Body of pancreas (tissue), 4 donors: Measurements from ENCODE around the gene PDE10A. TPM values are rescaled to one million over a fixed set of nuclear protein-coding genes. Genes with fewer than 3 reads are reported as not detected.

Experiments
- ATAC-seq: fragments of 150-250 bp; one replicate; pipeline ENCODE4 v1.9.1; 2016
- DNase-seq, 4 donors: peaks; one replicate each; pipeline ENCODE4 v3.0.0-alpha.2; 2019
- H3K27ac ChIP-seq, 4 donors: fragments of 200-600 bp; sonication (generic); 1 replicate in 3 of 4; 2 replicates in 1 of 4; pipeline versions ENCODE4 v1.5.1 to v1.6.1; 2016 to 2019; ENCODE audit warnings: mild to moderate bottlenecking in 1 of 4, mixed read lengths in 1 of 4, moderate library complexity in 1 of 4
- H3K27me3 ChIP-seq, 2 donors: fragments of 200-600 bp; sonication (generic); one replicate each; pipeline ENCODE4 v1.6.0; 2016; ENCODE audit warnings: mild to moderate bottlenecking in 1 of 2
- H3K36me3 ChIP-seq, 2 donors: fragments of 200-600 bp; sonication (generic); replicated peaks in 1 of 2; 2 replicates each; pipeline ENCODE4 v1.5.1; 2016; ENCODE audit warnings: low read depth in 2 of 2; ENCODE audit not compliant: insufficient read depth in 1 of 2
- H3K4me1 ChIP-seq: fragments of 200-600 bp; sonication (generic); one replicate; pipeline ENCODE4 v1.6.0; 2016
- H3K4me3 ChIP-seq, 2 donors: fragments of 200-600 bp; sonication (generic); 1 replicate in 1 of 2; 2 replicates in 1 of 2; pipeline ENCODE4 v1.5.1; 2016 to 2019
- H3K9me3 ChIP-seq, 3 donors: fragments of 200-600 bp; sonication (generic); 1 replicate in 2 of 3; 2 replicates in 1 of 3; pipeline ENCODE4 v1.5.1; 2016
- CTCF ChIP-seq, 7 experiments: fragments of 450-650 bp in 4 of 7; fragments of 200-600 bp in 3 of 7; sonication (generic) in 3 of 7; IDR thresholded peaks; one replicate each; pipeline ENCODE4 v1.5.1; 2016 to 2019; ENCODE audit warnings: antibody characterized with exemption in 7 of 7
- POLR2A ChIP-seq, 3 donors: fragments of 450-650 bp; IDR thresholded peaks; one replicate each; pipeline ENCODE4 v1.6.1; 2016; ENCODE audit warnings: antibody characterized with exemption in 3 of 3, mild to moderate bottlenecking in 2 of 3
- WGBS, 2 donors: methylation state at CpG; one replicate each; pipeline ENCODE4 v1.1.5; 2017; 5-methylcytosine and 5-hydroxymethylcytosine counted together
- intact Hi-C: fragments of 100-400 bp; cut with DNase I; formaldehyde crosslinking; loops from one replicate; pipeline ENCODE4 v1.15.1; 2023
- total RNA-seq, 2 donors: library from RNA; depleted of rRNA; stranded (reverse); fragments of >200 nt; gene quantifications; one replicate each; pipeline ENCODE4 v1.1.0, GENCODE V29; 2016

The PDE10A gene
- total RNA-seq, 2 donors from 2014 or later: 3.9 to 16.8 TPM

GRCh38 chr6:165649166-165650137 is 13.6 kb downstream of the PDE10A start:
- no peaks in the 10 kb centered on the region for H3K9me3 ChIP-seq
- DNase-seq: peak in 2 of 4 donors; percentile 26 to 40
- no peaks in the 10 kb centered on the region for H3K4me1 ChIP-seq
- whole genome bisulfite sequencing, 2 donors: 59% methylated on average over 10 to 11 of the region's 11 CpGs
- peak; percentile 52 for ATAC-seq
- peak overlapping the region in 1 of 4 donors; percentile 21 for H3K27ac ChIP-seq
- no peaks in the 10 kb centered on the region for H3K36me3 ChIP-seq
- H3K4me3 ChIP-seq: no peak overlapping the region
- TF ChIP-seq POLR2A (IDR thresholded peaks at IDR 0.05) (no peak), CTCF (IDR thresholded peaks at IDR 0.05) (no peak)
- intact Hi-C loops: no loop called here
- no peaks in the 10 kb centered on the region for H3K27me3 ChIP-seq

GRCh38 chr6:165647041-165647440 is 16.0 kb downstream of the PDE10A start:
- intact Hi-C loops: no loop called here
- no peak overlapping the region for H3K4me3 ChIP-seq
- no peak for TF ChIP-seq POLR2A (IDR thresholded peaks at IDR 0.05)
- no peak for TF ChIP-seq CTCF (IDR thresholded peaks at IDR 0.05)

GRCh38 chr6:165645919-165646318 is 17.1 kb downstream of the PDE10A start:
- Histone ChIP-seq H3K4me3 (no peak overlapping the region), H3K9me3 (no peaks in the 10 kb centered on the region), H3K4me1 (no peaks in the 10 kb centered on the region), H3K27ac (no peak overlapping the region), H3K27me3 (no peaks in the 10 kb centered on the region), H3K36me3 (no peaks in the 10 kb centered on the region)
- intact Hi-C loops: no loop called here
- DNase-seq (no peak), ATAC-seq (no peak)
- 61 to 69% methylated on average over 6 of the region's 6 CpGs for WGBS, 2 donors
- TF ChIP-seq CTCF (IDR thresholded peaks at IDR 0.05) (no peak), POLR2A (IDR thresholded peaks at IDR 0.05) (no peak)

More at GRCh38 chr6:165647041-165647440, 16.0 kb downstream of the PDE10A start:
- H3K27me3 ChIP-seq: no peaks in the 10 kb centered on the region
- H3K9me3 ChIP-seq: no peaks in the 10 kb centered on the region
- H3K4me1 ChIP-seq: no peaks in the 10 kb centered on the region
- no peak for ATAC-seq
- no peak overlapping the region for H3K27ac ChIP-seq
- no peak for DNase-seq
- no peaks in the 10 kb centered on the region for H3K36me3 ChIP-seq
- WGBS, 2 donors: 35 to 59% methylated on average over 6 of the region's 6 CpGs

GRCh38 chr6:165644586-165645266 is 18.3 kb downstream of the PDE10A start:
- no peak overlapping the region for H3K27ac ChIP-seq
- no peak overlapping the region for H3K4me3 ChIP-seq
- no peaks in the 10 kb centered on the region for H3K9me3 ChIP-seq
- TF ChIP-seq POLR2A (IDR thresholded peaks at IDR 0.05) (no peak), CTCF (IDR thresholded peaks at IDR 0.05) (no peak)
- WGBS, 2 donors: 73 to 78% methylated on average over 15 of the region's 15 CpGs
- intact Hi-C loops: no loop called here
- ATAC-seq (no peak), DNase-seq (no peak)
- H3K36me3 ChIP-seq: no peaks in the 10 kb centered on the region
- no peaks in the 10 kb centered on the region for H3K27me3 ChIP-seq
- no peaks in the 10 kb centered on the region for H3K4me1 ChIP-seq
